Vagina (tissue), 2 donors: ENCODE results near the gene EXD2.

Experiments
- POLR2A ChIP-seq, 2 donors: fragments of 450-650 bp; IDR thresholded peaks; one replicate each; pipeline ENCODE4 v1.6.1; 2017; ENCODE audit warnings: antibody characterized with exemption in 2 of 2, mild to moderate bottlenecking in 2 of 2, moderate library complexity in 2 of 2
- TF ChIP-seq, protein P1 (sequence below), 3 experiments: fragments of 450-650 bp in 2 of 3; fragments of 200-600 bp in 1 of 3; sonication (generic) in 1 of 3; IDR thresholded peaks; one replicate each; pipeline ENCODE4 v1.5.1; 2017 to 2019; ENCODE audit warnings: antibody characterized with exemption in 3 of 3, mild to moderate bottlenecking in 2 of 3, moderate library complexity in 2 of 3

- TF ChIP-seq, protein P1, sequence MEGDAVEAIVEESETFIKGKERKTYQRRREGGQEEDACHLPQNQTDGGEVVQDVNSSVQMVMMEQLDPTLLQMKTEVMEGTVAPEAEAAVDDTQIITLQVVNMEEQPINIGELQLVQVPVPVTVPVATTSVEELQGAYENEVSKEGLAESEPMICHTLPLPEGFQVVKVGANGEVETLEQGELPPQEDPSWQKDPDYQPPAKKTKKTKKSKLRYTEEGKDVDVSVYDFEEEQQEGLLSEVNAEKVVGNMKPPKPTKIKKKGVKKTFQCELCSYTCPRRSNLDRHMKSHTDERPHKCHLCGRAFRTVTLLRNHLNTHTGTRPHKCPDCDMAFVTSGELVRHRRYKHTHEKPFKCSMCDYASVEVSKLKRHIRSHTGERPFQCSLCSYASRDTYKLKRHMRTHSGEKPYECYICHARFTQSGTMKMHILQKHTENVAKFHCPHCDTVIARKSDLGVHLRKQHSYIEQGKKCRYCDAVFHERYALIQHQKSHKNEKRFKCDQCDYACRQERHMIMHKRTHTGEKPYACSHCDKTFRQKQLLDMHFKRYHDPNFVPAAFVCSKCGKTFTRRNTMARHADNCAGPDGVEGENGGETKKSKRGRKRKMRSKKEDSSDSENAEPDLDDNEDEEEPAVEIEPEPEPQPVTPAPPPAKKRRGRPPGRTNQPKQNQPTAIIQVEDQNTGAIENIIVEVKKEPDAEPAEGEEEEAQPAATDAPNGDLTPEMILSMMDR (IDR thresholded peaks at IDR 0.05), result no peak
- no peak for TF ChIP-seq POLR2A (IDR thresholded peaks at IDR 0.05)
These were observed 49.7 kb upstream of the EXD2 start for GRCh38 chr14:69141550-69141949.
